ENCODE data around the gene PSMG3. TPM values are rescaled to one million over a fixed set of nuclear protein-coding genes. Genes with fewer than 3 reads are reported as not detected.

PSMG3 gene
- total RNA-seq, 1 experiment from 2014 or later, result 33.3 TPM

DNA sequence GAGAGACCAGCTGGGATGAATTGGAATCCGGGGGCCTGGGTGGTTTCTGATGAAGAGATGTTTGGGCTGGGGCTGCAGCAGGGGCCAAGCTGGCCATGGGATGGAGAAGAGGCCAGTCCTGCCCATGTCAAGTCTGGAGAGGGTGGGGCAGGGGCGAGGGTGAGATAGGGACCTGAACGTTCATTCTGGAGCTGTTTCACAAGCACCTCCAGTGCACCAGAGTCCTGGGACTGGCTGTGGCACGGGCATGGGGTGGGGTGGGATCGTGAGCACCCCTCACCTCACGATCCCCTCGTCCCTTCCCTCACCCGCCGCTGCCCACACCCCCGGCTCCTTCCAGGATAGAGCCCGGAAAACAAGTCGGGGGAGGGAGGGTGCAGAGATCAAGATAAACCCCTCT, 25.8 kb upstream of the PSMG3 start:
- ChIA-PET CTCF (interaction anchor here (0.6 kb wide), 1 partner anchor 802 kb away, joined by 4 read pairs; no protein-coding TSS in a partner anchor), POLR2A (no interaction called here)
- TF ChIP-seq CREM (CRISPR knock-in tag; IDR thresholded peaks at IDR 0.05) (no peak), FOXK1 (CRISPR knock-in tag; IDR thresholded peaks at IDR 0.05) (no peak), KAT7 (CRISPR knock-in tag; IDR thresholded peaks at IDR 0.05; ENCODE audit: borderline replicate concordance) (no peak), RELA (CRISPR knock-in tag; IDR thresholded peaks at IDR 0.05; ENCODE audit: borderline replicate concordance) (no peak), ARID4B (CRISPR knock-in tag; IDR thresholded peaks at IDR 0.05; ENCODE audit: borderline replicate concordance) (no peak), PRRX2 (CRISPR knock-in tag; IDR thresholded peaks at IDR 0.05) (no peak), ZNF317 (CRISPR knock-in tag; IDR thresholded peaks at IDR 0.05; ENCODE audit: borderline replicate concordance, low read depth) (no peak), FOXJ3 (CRISPR knock-in tag; IDR thresholded peaks at IDR 0.05; ENCODE audit: borderline replicate concordance) (no peak), SMAD3 (CRISPR knock-in tag; IDR thresholded peaks at IDR 0.05; ENCODE audit: borderline replicate concordance) (no peak), JUN (CRISPR knock-in tag; IDR thresholded peaks at IDR 0.05) (no peak), TP53 (CRISPR knock-in tag; IDR thresholded peaks at IDR 0.05) (no peak), ZNF121 (CRISPR knock-in tag; IDR thresholded peaks at IDR 0.05) (no peak), NR1H2 (CRISPR knock-in tag; IDR thresholded peaks at IDR 0.05) (no peak), CREB1 (CRISPR knock-in tag; IDR thresholded peaks at IDR 0.05) (no peak)
- TF ChIP-seq, protein P1, sequence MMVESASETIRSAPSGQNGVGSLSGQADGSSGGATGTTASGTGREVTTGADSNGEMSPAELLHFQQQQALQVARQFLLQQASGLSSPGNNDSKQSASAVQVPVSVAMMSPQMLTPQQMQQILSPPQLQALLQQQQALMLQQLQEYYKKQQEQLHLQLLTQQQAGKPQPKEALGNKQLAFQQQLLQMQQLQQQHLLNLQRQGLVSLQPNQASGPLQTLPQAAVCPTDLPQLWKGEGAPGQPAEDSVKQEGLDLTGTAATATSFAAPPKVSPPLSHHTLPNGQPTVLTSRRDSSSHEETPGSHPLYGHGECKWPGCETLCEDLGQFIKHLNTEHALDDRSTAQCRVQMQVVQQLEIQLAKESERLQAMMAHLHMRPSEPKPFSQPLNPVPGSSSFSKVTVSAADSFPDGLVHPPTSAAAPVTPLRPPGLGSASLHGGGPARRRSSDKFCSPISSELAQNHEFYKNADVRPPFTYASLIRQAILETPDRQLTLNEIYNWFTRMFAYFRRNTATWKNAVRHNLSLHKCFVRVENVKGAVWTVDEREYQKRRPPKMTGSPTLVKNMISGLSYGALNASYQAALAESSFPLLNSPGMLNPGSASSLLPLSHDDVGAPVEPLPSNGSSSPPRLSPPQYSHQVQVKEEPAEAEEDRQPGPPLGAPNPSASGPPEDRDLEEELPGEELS (CRISPR knock-in tag; IDR thresholded peaks at IDR 0.05), result no peak
- TF ChIP-seq, protein P2, sequence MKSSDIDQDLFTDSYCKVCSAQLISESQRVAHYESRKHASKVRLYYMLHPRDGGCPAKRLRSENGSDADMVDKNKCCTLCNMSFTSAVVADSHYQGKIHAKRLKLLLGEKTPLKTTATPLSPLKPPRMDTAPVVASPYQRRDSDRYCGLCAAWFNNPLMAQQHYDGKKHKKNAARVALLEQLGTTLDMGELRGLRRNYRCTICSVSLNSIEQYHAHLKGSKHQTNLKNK (CRISPR knock-in tag; IDR thresholded peaks at IDR 0.05), result no peak
- TF ChIP-seq, protein P3, sequence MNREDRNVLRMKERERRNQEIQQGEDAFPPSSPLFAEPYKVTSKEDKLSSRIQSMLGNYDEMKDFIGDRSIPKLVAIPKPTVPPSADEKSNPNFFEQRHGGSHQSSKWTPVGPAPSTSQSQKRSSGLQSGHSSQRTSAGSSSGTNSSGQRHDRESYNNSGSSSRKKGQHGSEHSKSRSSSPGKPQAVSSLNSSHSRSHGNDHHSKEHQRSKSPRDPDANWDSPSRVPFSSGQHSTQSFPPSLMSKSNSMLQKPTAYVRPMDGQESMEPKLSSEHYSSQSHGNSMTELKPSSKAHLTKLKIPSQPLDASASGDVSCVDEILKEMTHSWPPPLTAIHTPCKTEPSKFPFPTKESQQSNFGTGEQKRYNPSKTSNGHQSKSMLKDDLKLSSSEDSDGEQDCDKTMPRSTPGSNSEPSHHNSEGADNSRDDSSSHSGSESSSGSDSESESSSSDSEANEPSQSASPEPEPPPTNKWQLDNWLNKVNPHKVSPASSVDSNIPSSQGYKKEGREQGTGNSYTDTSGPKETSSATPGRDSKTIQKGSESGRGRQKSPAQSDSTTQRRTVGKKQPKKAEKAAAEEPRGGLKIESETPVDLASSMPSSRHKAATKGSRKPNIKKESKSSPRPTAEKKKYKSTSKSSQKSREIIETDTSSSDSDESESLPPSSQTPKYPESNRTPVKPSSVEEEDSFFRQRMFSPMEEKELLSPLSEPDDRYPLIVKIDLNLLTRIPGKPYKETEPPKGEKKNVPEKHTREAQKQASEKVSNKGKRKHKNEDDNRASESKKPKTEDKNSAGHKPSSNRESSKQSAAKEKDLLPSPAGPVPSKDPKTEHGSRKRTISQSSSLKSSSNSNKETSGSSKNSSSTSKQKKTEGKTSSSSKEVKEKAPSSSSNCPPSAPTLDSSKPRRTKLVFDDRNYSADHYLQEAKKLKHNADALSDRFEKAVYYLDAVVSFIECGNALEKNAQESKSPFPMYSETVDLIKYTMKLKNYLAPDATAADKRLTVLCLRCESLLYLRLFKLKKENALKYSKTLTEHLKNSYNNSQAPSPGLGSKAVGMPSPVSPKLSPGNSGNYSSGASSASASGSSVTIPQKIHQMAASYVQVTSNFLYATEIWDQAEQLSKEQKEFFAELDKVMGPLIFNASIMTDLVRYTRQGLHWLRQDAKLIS (CRISPR knock-in tag; IDR thresholded peaks at IDR 0.05; ENCODE audit: borderline replicate concordance), result no peak
- TF ChIP-seq, protein P4, sequence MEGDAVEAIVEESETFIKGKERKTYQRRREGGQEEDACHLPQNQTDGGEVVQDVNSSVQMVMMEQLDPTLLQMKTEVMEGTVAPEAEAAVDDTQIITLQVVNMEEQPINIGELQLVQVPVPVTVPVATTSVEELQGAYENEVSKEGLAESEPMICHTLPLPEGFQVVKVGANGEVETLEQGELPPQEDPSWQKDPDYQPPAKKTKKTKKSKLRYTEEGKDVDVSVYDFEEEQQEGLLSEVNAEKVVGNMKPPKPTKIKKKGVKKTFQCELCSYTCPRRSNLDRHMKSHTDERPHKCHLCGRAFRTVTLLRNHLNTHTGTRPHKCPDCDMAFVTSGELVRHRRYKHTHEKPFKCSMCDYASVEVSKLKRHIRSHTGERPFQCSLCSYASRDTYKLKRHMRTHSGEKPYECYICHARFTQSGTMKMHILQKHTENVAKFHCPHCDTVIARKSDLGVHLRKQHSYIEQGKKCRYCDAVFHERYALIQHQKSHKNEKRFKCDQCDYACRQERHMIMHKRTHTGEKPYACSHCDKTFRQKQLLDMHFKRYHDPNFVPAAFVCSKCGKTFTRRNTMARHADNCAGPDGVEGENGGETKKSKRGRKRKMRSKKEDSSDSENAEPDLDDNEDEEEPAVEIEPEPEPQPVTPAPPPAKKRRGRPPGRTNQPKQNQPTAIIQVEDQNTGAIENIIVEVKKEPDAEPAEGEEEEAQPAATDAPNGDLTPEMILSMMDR (IDR thresholded peaks at IDR 0.05), result no peak
- H3K9me3 Mint-ChIP-seq, result no peaks in the 10 kb centered on the region
- no peak overlapping the region for H3K4me3 Mint-ChIP-seq
- DNase-seq (ENCODE audit: low spot score), result no peak
- H3K36me3 Mint-ChIP-seq, result no peaks in the 10 kb centered on the region
- H3K27me3 Mint-ChIP-seq (ENCODE audit: low read depth), result peaks cover 2% of the 10 kb centered on the region; the same call in 1 of the 2 replicates
- ATAC-seq, result no peak
- H3K4me1 Mint-ChIP-seq, result peaks cover 3% of the 10 kb centered on the region
- H3K27ac Mint-ChIP-seq, result no peak overlapping the region
